Measurements from ENCODE around the gene KRT6C.

KRT6C gene

DNA sequence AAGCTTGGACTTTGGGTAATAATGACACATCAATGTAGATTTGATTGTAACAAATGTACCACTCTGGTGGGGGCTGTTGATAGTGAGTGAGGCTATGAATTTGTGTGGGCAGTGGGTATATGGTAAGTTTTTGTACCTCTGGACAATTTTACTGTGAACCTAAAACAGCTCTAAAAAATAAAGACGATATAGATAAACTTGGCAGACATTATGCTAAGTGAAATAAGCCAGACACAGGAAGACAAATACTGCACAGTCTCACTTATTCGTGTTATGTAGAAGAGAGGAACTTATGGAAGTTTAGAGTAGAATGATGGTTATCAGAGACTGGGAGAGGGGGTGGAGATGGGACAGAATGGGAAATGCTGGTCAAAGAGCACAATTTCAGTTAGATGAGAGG lies 8.7 kb downstream of the KRT6C start:
- ATAC-seq = no peak
- no peak for TF ChIP-seq ISL1 (CRISPR knock-in tag; IDR thresholded peaks at IDR 0.05)
- no peak for TF ChIP-seq PATZ1 (CRISPR knock-in tag; IDR thresholded peaks at IDR 0.05; ENCODE audit: borderline replicate concordance)
- TF ChIP-seq GLIS3 (CRISPR knock-in tag; IDR thresholded peaks at IDR 0.05) = no peak
- TF ChIP-seq BACH2 (CRISPR knock-in tag; IDR thresholded peaks at IDR 0.05; ENCODE audit: borderline replicate concordance) = no peak
- TF ChIP-seq, protein P1, sequence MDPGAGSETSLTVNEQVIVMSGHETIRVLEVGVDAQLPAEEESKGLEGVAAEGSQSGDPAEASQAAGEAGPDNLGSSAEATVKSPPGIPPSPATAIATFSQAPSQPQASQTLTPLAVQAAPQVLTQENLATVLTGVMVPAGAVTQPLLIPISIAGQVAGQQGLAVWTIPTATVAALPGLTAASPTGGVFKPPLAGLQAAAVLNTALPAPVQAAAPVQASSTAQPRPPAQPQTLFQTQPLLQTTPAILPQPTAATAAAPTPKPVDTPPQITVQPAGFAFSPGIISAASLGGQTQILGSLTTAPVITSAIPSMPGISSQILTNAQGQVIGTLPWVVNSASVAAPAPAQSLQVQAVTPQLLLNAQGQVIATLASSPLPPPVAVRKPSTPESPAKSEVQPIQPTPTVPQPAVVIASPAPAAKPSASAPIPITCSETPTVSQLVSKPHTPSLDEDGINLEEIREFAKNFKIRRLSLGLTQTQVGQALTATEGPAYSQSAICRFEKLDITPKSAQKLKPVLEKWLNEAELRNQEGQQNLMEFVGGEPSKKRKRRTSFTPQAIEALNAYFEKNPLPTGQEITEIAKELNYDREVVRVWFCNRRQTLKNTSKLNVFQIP (CRISPR knock-in tag; IDR thresholded peaks at IDR 0.05; ENCODE audit: borderline replicate concordance, low read depth) = no peak
- no peak for TF ChIP-seq CSDC2 (CRISPR knock-in tag; IDR thresholded peaks at IDR 0.05)
- no peak for TF ChIP-seq ESRRG (CRISPR knock-in tag; IDR thresholded peaks at IDR 0.05)
- TF ChIP-seq RARB (CRISPR knock-in tag; IDR thresholded peaks at IDR 0.05) = no peak
- no peak for TF ChIP-seq OSR1 (CRISPR knock-in tag; IDR thresholded peaks at IDR 0.05)
- TF ChIP-seq ZC3H10 (CRISPR knock-in tag; IDR thresholded peaks at IDR 0.05) = no peak
- TF ChIP-seq TCF4 (CRISPR knock-in tag; IDR thresholded peaks at IDR 0.05; ENCODE audit: borderline replicate concordance) = no peak
- no peak for TF ChIP-seq PPARA (CRISPR knock-in tag; IDR thresholded peaks at IDR 0.05; ENCODE audit: borderline replicate concordance)
- TF ChIP-seq SNAI2 (CRISPR knock-in tag; IDR thresholded peaks at IDR 0.05) = no peak
- no peak for TF ChIP-seq CREB5 (CRISPR knock-in tag; IDR thresholded peaks at IDR 0.05; ENCODE audit: low read depth)
- no peak for TF ChIP-seq TOX (CRISPR knock-in tag; IDR thresholded peaks at IDR 0.05; ENCODE audit: borderline replicate concordance)

DNA sequence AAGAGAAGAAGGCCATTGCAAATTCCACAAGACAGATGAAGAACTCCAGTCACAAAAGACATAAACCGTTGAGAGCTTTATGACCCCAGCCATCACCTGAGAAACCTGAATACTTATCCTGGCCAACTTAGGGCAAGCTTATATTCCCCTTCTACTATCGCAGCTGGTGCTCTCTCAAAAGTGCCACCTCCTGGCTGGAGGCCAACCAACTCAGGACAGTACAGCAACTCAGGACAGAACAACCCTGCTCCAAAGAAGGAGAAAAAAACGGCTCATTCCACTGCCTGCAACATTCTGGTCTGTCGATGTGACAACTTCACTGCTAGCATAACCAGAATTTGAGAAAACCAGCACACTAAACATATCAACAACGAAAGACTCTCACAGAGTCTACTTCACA lies 11.9 kb downstream of the KRT6C start:
- no peak for ATAC-seq
- TF ChIP-seq RARB (CRISPR knock-in tag; IDR thresholded peaks at IDR 0.05) (no peak), ZNF8 (CRISPR knock-in tag; IDR thresholded peaks at IDR 0.05) (no peak), CSDC2 (CRISPR knock-in tag; IDR thresholded peaks at IDR 0.05) (no peak), OSR1 (CRISPR knock-in tag; IDR thresholded peaks at IDR 0.05) (no peak), TSHZ2 (CRISPR knock-in tag; IDR thresholded peaks at IDR 0.05) (no peak), PATZ1 (CRISPR knock-in tag; IDR thresholded peaks at IDR 0.05; ENCODE audit: borderline replicate concordance) (no peak), ISL1 (CRISPR knock-in tag; IDR thresholded peaks at IDR 0.05) (no peak)
- TF ChIP-seq, protein P2, sequence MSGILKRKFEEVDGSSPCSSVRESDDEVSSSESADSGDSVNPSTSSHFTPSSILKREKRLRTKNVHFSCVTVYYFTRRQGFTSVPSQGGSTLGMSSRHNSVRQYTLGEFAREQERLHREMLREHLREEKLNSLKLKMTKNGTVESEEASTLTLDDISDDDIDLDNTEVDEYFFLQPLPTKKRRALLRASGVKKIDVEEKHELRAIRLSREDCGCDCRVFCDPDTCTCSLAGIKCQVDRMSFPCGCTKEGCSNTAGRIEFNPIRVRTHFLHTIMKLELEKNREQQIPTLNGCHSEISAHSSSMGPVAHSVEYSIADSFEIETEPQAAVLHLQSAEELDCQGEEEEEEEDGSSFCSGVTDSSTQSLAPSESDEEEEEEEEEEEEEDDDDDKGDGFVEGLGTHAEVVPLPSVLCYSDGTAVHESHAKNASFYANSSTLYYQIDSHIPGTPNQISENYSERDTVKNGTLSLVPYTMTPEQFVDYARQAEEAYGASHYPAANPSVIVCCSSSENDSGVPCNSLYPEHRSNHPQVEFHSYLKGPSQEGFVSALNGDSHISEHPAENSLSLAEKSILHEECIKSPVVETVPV (CRISPR knock-in tag; IDR thresholded peaks at IDR 0.05) = no peak

DNA sequence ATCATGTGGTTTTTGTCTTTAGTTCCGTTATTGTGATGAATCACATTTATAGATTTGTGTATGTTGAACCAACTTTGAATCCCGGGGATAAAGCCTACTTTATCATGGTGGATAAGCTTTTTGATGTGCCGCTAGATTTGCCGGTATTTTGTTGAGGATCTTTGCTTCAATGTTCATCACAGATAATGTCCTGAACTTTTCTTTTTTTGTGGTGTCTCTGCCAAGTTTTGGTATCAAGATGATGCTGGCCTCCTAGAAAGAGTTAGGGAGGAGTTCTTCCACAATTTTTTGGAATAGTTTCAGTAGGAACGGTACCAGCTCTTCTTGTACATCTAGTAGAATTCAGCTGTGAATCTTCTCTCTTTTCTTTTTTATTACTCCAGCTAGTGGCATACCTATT lies 14.7 kb downstream of the KRT6C start:
- no peak for TF ChIP-seq ZFP30 (CRISPR knock-in tag; IDR thresholded peaks at IDR 0.05)
- no peak for TF ChIP-seq ISL1 (CRISPR knock-in tag; IDR thresholded peaks at IDR 0.05)
- TF ChIP-seq ZNF8 (CRISPR knock-in tag; IDR thresholded peaks at IDR 0.05) = no peak
- no peak for TF ChIP-seq ZC3H10 (CRISPR knock-in tag; IDR thresholded peaks at IDR 0.05)
- no peak for TF ChIP-seq GLIS3 (CRISPR knock-in tag; IDR thresholded peaks at IDR 0.05)
- no peak for TF ChIP-seq TSHZ2 (CRISPR knock-in tag; IDR thresholded peaks at IDR 0.05)
- TF ChIP-seq ZNF565 (CRISPR knock-in tag; conservative IDR thresholded peaks at IDR 0.05; ENCODE audit: low read depth) = no peak
- TF ChIP-seq, protein P2 (CRISPR knock-in tag; IDR thresholded peaks at IDR 0.05) = no peak
- no peak for TF ChIP-seq CSDC2 (CRISPR knock-in tag; IDR thresholded peaks at IDR 0.05)
- ATAC-seq = no peak
